Measurements from ENCODE around the gene NKD2.

The NKD2 gene

DNA sequence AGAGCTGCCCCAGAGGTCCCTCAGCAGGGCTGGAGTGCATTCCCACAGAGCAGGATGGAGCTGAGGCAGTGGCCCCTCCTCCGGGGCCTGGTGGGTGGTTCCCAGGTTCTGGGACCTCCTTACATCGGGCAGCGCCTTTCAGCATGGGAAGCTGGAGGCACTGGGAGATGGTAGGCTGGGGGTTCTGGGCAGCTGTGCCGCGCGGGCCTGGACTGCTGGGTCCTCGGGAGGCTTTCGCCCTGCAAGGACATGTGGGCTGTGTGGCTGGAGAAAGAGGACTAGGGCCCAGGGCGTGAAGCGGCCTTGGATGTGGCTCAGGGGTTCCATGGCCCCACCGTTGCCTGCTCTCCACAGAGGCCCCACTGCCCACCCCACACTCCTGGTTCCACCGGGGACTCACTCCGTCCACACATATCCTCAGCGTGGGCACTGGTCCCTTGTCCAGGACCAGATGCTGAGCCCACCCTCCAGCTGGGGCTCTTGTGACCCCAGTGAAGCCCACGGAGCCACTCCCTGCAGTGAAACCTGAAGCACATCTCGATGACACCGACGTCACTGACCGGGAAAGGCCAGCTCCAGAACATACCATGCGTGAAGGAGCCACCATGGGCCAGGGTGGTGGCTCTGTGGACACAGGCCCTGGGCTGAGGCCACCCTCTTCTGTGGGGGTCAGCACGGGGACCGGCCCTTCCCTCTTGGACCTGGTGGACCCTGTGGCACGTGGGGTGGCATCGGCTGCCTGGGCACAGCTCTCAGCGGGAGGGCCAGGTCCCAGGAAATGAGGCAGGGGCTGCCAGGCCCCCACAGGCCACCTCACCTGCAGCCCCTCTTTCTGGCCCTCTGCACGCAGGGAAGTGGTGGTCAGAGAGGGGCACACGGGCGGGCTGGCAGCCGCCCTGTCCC is 31.5 kb upstream of the NKD2 start:
- no peak overlapping the region for H3K27ac ChIP-seq
- H3K36me3 ChIP-seq: no peaks in the 10 kb centered on the region
- H3K4me1 ChIP-seq (ENCODE audit: control insufficient read depth in 1 of 2, insufficient read depth in 1 of 2, low read depth in 1 of 2, low read length in 1 of 2): no peaks in the 10 kb centered on the region
- H3K9me3 ChIP-seq: no peaks in the 10 kb centered on the region
- no peaks in the 10 kb centered on the region for H3K27me3 ChIP-seq
- no peak overlapping the region for H3K4me3 ChIP-seq (ENCODE audit: low read depth in 1 of 2, low read length in 1 of 2)
- TF ChIP-seq, protein P1, sequence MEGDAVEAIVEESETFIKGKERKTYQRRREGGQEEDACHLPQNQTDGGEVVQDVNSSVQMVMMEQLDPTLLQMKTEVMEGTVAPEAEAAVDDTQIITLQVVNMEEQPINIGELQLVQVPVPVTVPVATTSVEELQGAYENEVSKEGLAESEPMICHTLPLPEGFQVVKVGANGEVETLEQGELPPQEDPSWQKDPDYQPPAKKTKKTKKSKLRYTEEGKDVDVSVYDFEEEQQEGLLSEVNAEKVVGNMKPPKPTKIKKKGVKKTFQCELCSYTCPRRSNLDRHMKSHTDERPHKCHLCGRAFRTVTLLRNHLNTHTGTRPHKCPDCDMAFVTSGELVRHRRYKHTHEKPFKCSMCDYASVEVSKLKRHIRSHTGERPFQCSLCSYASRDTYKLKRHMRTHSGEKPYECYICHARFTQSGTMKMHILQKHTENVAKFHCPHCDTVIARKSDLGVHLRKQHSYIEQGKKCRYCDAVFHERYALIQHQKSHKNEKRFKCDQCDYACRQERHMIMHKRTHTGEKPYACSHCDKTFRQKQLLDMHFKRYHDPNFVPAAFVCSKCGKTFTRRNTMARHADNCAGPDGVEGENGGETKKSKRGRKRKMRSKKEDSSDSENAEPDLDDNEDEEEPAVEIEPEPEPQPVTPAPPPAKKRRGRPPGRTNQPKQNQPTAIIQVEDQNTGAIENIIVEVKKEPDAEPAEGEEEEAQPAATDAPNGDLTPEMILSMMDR (IDR thresholded peaks at IDR 0.05): no peak

DNA sequence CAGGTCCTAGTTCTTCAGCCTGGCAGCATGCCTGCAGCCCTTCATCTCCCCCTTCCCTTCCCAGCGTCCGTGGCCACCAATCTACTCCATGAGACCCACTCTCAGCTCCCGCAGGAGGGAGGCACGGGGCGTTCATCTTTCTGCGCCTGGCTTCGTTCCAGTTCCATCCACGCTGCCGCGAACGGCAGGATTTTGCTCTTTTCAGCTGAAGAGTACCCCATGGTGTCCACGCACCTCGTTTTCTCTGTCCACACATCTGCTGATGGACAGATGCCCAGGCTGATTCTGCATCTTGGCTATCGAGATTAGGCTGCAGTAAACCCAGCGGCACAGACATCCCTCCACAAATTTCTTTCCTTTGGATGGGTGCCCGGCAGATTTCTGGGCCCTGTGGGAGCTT is 30.5 kb upstream of the NKD2 start:
- TF ChIP-seq, protein P1 (IDR thresholded peaks at IDR 0.05): no peak
- H3K4me3 ChIP-seq (ENCODE audit: low read depth in 1 of 2, low read length in 1 of 2): no peak overlapping the region
- no peaks in the 10 kb centered on the region for H3K27me3 ChIP-seq

DNA sequence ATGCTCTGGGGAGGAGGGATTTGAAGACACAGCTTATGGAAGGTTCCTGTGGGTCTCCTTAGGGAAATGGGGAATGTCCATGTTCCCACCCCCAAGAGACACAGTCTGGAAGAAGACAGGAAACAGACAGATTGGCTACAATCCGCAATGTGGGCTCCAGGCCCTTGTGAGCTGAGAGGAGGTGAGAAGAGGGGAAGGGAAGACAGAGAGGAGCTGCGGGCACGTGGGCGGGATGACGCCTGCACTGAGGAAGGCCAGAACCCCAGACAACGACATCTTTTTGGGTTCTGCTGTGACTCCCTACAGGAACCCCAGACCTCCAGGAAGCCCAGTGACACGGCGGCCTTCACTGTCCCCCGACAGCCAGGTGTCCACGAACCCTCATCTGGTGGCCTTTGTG is 29.9 kb upstream of the NKD2 start:
- Histone ChIP-seq H3K4me1 (ENCODE audit: control insufficient read depth in 1 of 2, insufficient read depth in 1 of 2, low read depth in 1 of 2, low read length in 1 of 2) (no peaks in the 10 kb centered on the region), H3K27ac (no peak overlapping the region), H3K4me3 (ENCODE audit: low read depth in 1 of 2, low read length in 1 of 2) (no peak overlapping the region), H3K9me3 (no peaks in the 10 kb centered on the region), H3K36me3 (no peaks in the 10 kb centered on the region), H3K27me3 (no peaks in the 10 kb centered on the region)
- TF ChIP-seq, protein P1 (IDR thresholded peaks at IDR 0.05): no peak

More for the DNA sequence above, 30.5 kb upstream of the NKD2 start:
- H3K27ac ChIP-seq: no peak overlapping the region
- H3K9me3 ChIP-seq: no peaks in the 10 kb centered on the region
- H3K4me1 ChIP-seq (ENCODE audit: control insufficient read depth in 1 of 2, insufficient read depth in 1 of 2, low read depth in 1 of 2, low read length in 1 of 2): no peaks in the 10 kb centered on the region
- H3K36me3 ChIP-seq: no peaks in the 10 kb centered on the region

DNA sequence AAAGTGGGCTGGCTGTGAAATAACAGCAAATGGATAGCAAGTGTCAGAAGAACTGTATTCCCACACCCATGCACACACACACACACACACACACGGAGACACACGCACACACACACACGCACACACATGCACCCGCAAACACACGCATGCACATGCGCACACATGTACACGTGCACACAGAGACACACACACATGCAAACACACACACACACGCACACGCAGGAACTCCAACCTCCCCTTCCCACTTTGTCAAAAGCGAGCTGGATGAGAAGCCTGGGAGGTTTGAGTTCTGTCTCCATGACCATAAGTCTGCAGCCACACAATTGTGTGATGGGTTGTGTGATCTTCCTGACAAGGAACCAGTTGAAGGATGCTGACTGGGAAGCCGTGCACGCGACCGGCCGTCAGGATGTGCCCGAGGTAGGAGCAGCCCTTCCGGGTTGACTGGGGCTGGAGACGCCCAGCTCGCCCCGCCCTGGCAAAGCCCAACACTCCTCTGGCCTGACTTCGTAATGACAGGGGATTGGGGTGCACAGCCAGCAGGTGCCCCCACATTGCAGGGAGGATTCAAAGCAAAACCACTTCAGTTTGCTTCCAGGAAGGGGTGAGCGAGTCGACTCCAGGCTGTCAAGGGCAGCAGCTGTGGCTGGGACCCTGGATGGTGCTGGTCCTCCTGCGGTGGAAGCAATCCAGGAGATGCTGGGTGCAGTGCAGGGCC is 29.3 kb upstream of the NKD2 start:
- TF ChIP-seq, protein P1 (IDR thresholded peaks at IDR 0.05): no peak

DNA sequence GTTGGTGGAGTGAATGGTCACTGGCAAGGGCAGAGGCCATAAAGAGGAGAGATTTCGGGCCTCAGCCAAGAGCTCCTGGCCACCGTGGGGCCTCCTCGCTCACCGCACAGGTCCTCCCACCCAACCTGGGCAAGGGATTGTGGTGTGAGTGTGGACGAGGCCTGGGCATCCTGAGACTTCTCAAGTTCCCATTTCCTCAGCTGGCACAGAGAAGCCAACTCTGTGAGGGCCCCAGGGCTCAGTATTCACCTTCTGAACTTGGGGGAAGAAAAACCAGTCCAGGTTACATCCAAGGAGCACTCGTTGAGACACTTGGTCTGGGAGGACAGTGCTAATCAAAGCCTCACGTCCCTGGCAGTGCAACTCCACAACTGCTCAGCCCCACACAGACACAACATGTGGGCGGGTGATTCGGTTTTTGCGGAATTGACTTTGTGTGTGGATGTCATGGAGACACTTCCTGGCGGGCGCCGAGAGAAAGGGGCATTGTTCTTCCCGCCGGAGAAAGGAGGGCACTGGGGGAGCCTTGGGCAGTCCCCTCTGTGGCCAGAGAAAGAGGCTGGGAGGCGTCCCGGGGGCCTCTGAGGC is 28.5 kb upstream of the NKD2 start:
- Histone ChIP-seq H3K36me3 (no peaks in the 10 kb centered on the region), H3K4me1 (ENCODE audit: control insufficient read depth in 1 of 2, insufficient read depth in 1 of 2, low read depth in 1 of 2, low read length in 1 of 2) (no peaks in the 10 kb centered on the region), H3K9me3 (no peaks in the 10 kb centered on the region), H3K27ac (no peak overlapping the region), H3K27me3 (no peaks in the 10 kb centered on the region), H3K4me3 (ENCODE audit: low read depth in 1 of 2, low read length in 1 of 2) (no peak overlapping the region)
- TF ChIP-seq, protein P1 (IDR thresholded peaks at IDR 0.05): no peak

More for the DNA sequence above, 29.3 kb upstream of the NKD2 start:
- H3K27ac ChIP-seq: no peak overlapping the region
- H3K4me3 ChIP-seq (ENCODE audit: low read depth in 1 of 2, low read length in 1 of 2): no peak overlapping the region
- H3K27me3 ChIP-seq: no peaks in the 10 kb centered on the region
- H3K4me1 ChIP-seq (ENCODE audit: control insufficient read depth in 1 of 2, insufficient read depth in 1 of 2, low read depth in 1 of 2, low read length in 1 of 2): no peaks in the 10 kb centered on the region
- H3K36me3 ChIP-seq: no peaks in the 10 kb centered on the region
- H3K9me3 ChIP-seq: no peaks in the 10 kb centered on the region

Measured in neutrophil (primary cell).